ENCODE results near the gene TMEM154.
"Not testable (repeated sequence)": the region's sequence is repeated elsewhere in the genome, so short reads cannot be mapped to it uniquely, and the experiment has no call there.

Gene TMEM154

GRCh38 chr4:152668338-152668964, 11.3 kb downstream of the TMEM154 start:
- in situ Hi-C loops (cut with MboI; ENCODE audit: low sequenced_read_pairs): no loop called here

GRCh38 chr4:152667781-152668180, 12.0 kb downstream of the TMEM154 start:
- in situ Hi-C loops (cut with MboI; ENCODE audit: low sequenced_read_pairs): no loop called here

- in situ Hi-C loops (cut with MboI; ENCODE audit: low sequenced_read_pairs): no loop called here
Measured at GRCh38 chr4:152666946-152667345, 12.9 kb downstream of the TMEM154 start.

GRCh38 chr4:152665691-152666395, 14.0 kb downstream of the TMEM154 start:
- in situ Hi-C loops (cut with MboI; ENCODE audit: low sequenced_read_pairs): no loop called here

GRCh38 chr4:152664067-152664378, 15.8 kb downstream of the TMEM154 start:
- in situ Hi-C loops (cut with MboI; ENCODE audit: low sequenced_read_pairs): not testable (repeated sequence)

- in situ Hi-C loops (cut with MboI; ENCODE audit: low sequenced_read_pairs): no loop called here
Measured at GRCh38 chr4:152663203-152664066, 16.4 kb downstream of the TMEM154 start.

GRCh38 chr4:152661649-152662048, 18.1 kb downstream of the TMEM154 start:
- in situ Hi-C loops (cut with MboI; ENCODE audit: low sequenced_read_pairs): no loop called here

- in situ Hi-C loops (cut with MboI; ENCODE audit: low sequenced_read_pairs): no loop called here
Measured at GRCh38 chr4:152660526-152660925, 19.3 kb downstream of the TMEM154 start.

GRCh38 chr4:152659806-152660205, 20.0 kb downstream of the TMEM154 start:
- in situ Hi-C loops (cut with MboI; ENCODE audit: low sequenced_read_pairs): no loop called here

GRCh38 chr4:152657657-152658056, 22.1 kb downstream of the TMEM154 start:
- in situ Hi-C loops (cut with MboI; ENCODE audit: low sequenced_read_pairs): no loop called here

GRCh38 chr4:152655272-152656129, 24.3 kb downstream of the TMEM154 start:
- in situ Hi-C loops (cut with MboI; ENCODE audit: low sequenced_read_pairs): no loop called here

- in situ Hi-C loops (cut with MboI; ENCODE audit: low sequenced_read_pairs): no loop called here
Measured at GRCh38 chr4:152652102-152652501, 27.7 kb downstream of the TMEM154 start.

- in situ Hi-C loops (cut with MboI; ENCODE audit: low sequenced_read_pairs): no loop called here
Measured at GRCh38 chr4:152651473-152652060, 28.2 kb downstream of the TMEM154 start.

- in situ Hi-C loops (cut with MboI; ENCODE audit: low sequenced_read_pairs): no loop called here
Measured at GRCh38 chr4:152646221-152646620, 33.6 kb downstream of the TMEM154 start.

- in situ Hi-C loops (cut with MboI; ENCODE audit: low sequenced_read_pairs): no loop called here
Measured at GRCh38 chr4:152644130-152644529, 35.7 kb downstream of the TMEM154 start.

GRCh38 chr4:152643153-152644035, 36.4 kb downstream of the TMEM154 start:
- in situ Hi-C loops (cut with MboI; ENCODE audit: low sequenced_read_pairs): no loop called here

GRCh38 chr4:152640058-152640921, 39.5 kb downstream of the TMEM154 start:
- in situ Hi-C loops (cut with MboI; ENCODE audit: low sequenced_read_pairs): no loop called here

GRCh38 chr4:152635851-152636250, 43.9 kb downstream of the TMEM154 start:
- in situ Hi-C loops (cut with MboI; ENCODE audit: low sequenced_read_pairs): no loop called here
